HG02642 (cell line): ENCODE results near the gene ERGIC3.

Experiments
- ATAC-seq: cut with Tn5 transposase; IDR thresholded peaks from one replicate; pipeline ENCODE4 v1.9.1; 2021; ENCODE audit warnings: mild to moderate bottlenecking; ENCODE audit not compliant: unreplicated experiment, poor library complexity

The ERGIC3 gene

DNA sequence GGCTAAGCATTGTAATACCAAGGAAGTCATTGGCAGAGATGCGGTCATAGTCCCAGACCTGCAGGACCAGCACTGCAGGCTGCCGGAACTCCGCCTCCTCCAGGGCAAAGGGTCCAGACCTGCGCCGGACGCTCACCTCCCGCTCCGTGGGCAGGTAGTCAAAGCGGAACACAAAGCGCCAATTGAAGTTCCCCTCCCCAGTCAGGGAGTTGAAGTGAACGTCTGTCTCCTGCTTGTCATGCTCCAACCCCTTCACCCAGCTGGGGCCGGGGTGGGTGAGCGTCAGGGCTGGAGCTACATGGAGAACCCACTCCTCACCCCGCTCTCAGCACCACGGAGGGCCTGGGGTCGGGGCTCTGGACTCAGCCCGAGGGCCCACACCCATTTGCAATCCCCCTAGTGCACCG lies 18.2 kb downstream of the ERGIC3 start:
- no peak for ATAC-seq

DNA sequence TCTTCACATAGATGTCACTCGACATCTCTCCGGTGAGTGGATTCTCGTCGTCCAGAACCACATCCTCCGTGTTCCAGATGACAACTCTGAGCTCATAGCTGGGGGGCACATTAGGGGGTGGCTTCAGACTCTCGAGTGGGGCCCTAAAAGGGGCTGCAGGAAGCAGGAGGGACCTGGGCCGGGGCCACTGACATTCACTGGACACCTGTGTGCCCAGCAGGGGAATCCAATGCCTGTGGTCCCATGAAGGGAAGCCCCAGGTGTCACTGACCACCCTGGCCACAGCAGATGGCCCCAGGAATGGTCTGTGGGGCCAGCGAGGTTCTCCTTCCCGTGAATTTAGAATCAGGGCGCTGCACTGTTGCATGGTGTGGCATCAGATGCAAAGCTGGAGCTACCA lies 18.7 kb downstream of the ERGIC3 start:
- no peak for ATAC-seq

- no peak for ATAC-seq
Observed at GRCh38 chr20:35561268-35561667, 19.4 kb downstream of the ERGIC3 start.

- ATAC-seq, result no peak
Observed at GRCh38 chr20:35561671-35562070, 19.8 kb downstream of the ERGIC3 start.

DNA sequence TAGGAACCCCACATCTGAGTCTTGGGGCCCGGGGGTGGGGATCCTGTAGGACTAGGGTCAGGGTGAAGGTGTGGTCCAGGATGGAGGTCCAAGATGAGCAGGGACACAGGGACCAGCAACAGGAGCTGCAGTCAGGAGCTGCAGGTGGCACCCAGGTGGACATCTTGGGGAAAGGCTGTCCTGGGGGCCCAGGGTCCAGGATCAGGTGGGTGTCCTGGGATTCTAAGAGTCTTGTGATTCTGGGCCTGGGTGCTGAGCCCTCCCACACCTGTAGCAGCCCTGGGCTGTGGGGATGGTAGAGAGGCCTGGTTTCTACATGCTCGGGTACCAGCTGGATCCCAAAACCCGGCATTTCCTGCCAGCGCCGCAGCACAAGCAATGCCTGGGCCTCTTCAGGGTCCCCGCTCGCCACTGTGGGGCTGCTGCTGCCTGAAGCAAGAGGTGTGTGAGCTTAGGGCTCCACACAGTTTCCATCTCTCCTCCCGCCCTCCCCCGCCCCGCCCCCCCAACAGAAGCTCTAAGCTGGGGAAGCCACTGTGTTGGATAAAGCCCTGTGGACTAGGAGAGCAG lies 20.7 kb downstream of the ERGIC3 start:
- ATAC-seq, result no peak

DNA sequence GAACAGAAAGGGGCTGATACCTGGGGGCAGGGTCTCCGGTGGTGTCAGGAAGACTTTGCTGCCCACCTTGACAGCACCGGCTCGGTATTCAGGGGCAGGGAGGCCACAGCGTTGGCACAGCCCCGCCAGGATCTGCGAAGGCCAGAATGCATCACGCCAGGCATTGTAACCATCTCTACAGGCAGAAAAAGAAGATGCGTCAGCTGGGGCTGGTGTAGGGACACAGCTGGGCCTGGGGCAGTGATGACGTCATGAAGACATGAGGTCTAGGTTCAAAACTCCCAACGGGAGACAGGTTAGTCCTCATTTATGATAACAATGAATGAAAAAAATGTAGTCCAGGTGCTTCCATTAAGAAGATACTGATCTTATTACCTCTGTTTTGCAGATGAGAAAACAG lies 22.0 kb downstream of the ERGIC3 start:
- no peak for ATAC-seq

- no peak for ATAC-seq
Observed at GRCh38 chr20:35564905-35565304, 23.0 kb downstream of the ERGIC3 start.

DNA sequence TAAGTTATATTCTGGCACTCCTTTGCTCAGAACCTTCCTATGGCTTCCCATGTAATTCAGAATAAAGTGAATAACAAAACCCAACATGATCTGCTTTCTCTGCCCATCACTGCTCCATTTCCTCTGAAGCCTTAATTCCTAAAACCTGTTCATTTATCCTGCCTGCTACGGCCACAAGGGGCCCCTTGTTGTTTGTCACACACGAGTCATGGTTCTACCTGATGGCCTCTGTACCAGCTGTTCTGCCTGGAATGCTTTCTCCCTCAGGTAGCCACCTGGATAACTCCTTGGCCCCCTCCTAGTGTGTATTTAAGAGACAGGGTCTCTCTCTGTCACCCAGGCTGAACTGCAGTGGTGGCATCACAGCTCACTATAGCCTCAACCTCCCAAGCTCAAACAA lies 26.8 kb downstream of the ERGIC3 start:
- ATAC-seq, result no peak

GRCh38 chr20:35571555-35571954 lies 29.7 kb downstream of the ERGIC3 start:
- no peak for ATAC-seq

- ATAC-seq, result no peak
Observed at GRCh38 chr20:35572838-35573237, 31.0 kb downstream of the ERGIC3 start.

- no peak for ATAC-seq
Observed at GRCh38 chr20:35575958-35576357, 34.1 kb downstream of the ERGIC3 start.

DNA sequence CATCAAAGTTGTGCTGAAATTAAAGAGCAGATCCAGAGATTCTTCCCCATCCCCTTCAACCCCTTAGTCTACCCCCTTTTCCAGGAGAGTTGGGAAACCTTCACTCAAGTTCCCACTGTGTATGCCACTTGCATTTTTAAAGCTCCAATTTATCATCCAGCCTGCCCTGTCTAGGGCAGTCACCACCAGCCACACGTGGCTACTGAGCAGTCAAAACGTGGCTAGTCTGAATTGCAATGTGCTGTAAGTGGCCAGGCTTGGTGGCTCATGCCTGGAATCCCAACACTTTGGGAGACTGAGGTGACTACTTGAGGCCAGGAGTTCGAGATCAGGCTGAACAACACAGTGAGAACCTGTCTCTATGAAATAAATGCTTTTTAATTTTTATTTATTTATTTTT lies 34.9 kb downstream of the ERGIC3 start:
- no peak for ATAC-seq

- no peak for ATAC-seq
Observed at GRCh38 chr20:35578469-35578868, 36.6 kb downstream of the ERGIC3 start.

DNA sequence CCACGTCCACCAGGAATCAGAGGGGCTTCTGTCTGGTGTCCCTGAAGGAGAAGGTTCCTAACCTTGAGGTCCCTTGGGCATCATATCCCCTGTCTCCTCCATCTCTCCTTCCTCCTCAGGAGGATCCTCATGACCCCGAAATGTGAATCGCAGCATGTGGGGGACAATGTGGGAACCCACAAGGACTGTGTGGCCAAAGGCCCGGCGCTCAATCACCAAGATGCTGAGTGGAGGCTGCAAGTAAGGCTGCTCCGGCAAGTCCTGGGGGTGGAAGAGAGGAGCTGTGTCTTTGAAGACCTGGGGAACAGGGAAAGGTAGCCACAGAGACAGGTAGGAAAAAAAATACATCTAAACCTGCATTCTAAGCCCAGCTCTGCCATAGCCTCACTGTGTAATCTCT lies 37.3 kb downstream of the ERGIC3 start:
- no peak for ATAC-seq

GRCh38 chr20:35582131-35582530 lies 40.3 kb downstream of the ERGIC3 start:
- ATAC-seq, result no peak

DNA sequence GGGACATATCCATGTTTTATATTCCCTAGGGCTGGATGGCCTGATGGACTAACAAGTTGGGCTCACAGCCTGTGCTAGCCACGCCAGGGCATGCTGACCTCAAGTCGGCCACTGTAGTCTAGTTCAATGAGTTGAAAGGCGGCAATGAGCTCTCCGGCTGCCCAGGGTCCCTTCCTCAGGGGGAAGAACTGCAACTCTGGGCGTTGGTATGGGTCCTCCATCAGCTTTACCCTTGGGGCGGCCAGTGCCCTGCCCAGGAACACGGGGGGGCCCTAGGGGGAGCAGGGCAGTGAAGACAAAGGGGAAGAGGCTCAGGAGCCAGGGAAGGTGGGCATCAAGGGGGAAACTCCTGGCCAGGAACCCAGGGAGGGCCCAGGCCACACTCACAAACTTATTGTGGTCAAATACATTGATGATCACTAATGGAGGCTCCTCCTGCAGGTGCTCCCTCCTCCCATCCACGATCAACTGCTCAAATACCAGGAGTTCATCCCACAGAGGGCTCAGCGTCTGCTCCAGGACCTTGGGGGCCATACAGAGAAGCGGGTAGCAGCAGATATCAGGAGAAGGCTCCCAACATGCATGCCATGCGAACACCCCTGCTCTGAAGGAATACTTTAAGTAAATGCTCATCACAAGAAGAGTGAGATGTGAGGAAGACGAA lies 41.0 kb downstream of the ERGIC3 start:
- no peak for ATAC-seq

DNA sequence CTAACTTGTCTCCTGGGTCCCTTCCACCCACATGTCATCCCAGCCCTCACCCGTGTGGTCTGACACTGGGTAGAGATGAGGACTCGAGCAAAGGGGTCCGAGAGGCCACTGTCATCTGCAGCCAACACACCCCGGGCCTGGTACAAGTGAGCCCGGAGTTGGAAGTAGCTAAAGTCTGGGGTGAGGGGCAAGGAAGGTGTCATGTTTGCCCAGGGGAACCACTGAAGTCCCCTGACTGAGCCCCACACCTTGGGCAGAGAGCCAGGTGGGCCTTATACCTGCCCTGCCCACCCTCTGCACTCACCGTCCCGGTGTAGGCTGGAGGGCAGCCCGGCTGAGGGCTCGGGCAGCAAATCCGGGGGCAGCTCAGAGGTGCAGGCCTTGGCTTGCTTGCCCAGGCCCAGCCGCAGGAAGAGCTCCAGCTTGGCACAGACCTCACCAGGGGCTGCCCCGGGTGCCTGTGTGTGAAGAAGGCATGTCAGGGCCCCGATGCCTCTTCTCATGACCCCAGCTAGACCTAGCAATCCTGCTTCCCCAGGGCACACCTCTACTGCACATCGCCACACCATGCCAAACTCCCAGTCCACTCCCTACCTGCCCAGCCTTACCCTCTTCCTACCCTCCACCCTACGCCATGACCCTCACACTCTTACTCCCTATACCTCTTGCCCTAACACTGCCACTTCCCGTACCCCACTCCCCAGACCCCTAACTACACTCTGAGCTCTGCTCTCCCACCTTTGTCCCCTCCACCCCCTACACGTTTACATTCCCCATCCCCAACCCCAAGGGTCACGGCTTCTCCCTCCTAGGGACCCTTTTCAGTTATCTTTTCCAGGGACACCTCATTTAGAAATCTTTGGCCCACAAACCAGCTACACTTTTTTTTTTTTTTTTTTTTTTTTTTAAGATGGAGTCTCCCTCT lies 42.0 kb downstream of the ERGIC3 start:
- ATAC-seq, result no peak

- ATAC-seq, result no peak
Observed at GRCh38 chr20:35586751-35587425, 45.0 kb downstream of the ERGIC3 start.

GRCh38 chr20:35587436-35587835 lies 45.6 kb downstream of the ERGIC3 start:
- ATAC-seq, result no peak

DNA sequence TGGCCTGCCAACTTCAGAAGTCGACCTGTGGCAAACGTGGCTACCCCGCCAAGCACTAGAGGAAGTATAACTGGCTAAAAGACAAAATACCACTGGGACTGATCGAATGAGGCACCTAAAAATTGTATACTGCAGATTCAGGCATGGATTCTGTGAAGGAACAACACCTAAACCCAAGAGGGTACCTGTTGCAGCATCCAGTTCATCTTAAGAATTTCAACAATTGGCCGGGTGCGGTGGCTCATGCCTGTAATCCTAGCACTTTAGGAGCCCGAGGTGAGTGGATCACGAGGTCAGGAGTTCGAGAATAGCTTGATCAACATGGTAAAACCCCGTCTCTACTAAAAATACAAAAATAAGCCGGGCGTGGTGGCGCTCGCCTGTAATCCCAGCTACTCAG lies 46.5 kb downstream of the ERGIC3 start:
- ATAC-seq, result no peak
